Retinal pigment epithelial cell (primary cell): ENCODE results near the gene STPG4.

Source experiments
- DNase-seq: peaks from one replicate; pipeline ENCODE4 v3.0.0-alpha.2; 2010; ENCODE audit warnings: low read depth
- H3K4me3 ChIP-seq: 2 replicates; pipeline ENCODE4 v1.5.1; 2011; ENCODE audit warnings: mild to moderate bottlenecking, low read length, control low read depth, moderate library complexity
- TF ChIP-seq, protein P1 (sequence below): conservative IDR thresholded peaks from 2 replicates; pipeline ENCODE4 v1.5.1; 2011; ENCODE audit warnings: low read depth, low read length, control low read depth, inconsistent platforms

STPG4 gene

DNA sequence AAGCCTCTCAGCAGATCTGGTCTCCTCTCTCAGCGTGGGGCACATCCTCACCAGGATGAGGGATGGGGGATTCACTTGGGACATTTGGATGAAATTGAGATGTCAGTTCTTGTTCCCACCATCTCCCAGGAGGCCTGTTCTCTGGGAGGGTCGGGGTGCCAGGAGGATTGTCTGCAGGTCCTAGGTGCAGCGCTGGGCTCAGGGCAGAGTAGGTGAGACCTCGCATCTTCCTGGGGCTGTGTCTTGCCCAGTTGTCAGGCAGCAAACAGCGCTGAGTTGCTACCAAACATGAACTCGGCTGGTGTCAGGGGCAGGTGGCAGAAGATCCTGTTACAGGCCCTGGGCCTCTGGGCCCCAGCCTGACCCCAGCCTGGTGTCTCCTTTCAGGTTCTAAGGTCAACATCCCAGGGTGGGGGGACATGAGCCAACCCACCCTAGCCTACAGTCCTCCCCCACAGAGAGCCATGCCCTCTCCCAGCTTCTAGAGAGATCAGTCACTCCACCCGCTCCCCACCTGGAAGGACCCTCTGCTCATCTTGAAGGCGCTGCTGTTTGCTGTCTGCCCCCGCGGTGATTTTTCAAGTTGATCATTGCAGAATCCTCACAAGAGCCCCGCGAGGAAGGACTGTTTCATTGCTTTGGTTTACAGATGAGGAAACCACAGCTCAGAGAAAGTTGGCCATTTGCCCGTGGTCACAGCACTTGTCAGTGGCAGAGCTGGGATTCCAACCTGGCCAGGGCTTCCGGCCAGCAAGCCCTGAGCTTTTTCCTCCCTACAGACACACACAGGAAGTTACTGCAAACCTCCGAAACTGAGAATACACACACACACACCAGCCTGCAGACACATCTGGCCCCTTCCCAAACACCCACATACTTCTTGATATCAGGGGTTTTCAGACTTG is 83.9 kb downstream of the STPG4 start:
- TF ChIP-seq, protein P1, sequence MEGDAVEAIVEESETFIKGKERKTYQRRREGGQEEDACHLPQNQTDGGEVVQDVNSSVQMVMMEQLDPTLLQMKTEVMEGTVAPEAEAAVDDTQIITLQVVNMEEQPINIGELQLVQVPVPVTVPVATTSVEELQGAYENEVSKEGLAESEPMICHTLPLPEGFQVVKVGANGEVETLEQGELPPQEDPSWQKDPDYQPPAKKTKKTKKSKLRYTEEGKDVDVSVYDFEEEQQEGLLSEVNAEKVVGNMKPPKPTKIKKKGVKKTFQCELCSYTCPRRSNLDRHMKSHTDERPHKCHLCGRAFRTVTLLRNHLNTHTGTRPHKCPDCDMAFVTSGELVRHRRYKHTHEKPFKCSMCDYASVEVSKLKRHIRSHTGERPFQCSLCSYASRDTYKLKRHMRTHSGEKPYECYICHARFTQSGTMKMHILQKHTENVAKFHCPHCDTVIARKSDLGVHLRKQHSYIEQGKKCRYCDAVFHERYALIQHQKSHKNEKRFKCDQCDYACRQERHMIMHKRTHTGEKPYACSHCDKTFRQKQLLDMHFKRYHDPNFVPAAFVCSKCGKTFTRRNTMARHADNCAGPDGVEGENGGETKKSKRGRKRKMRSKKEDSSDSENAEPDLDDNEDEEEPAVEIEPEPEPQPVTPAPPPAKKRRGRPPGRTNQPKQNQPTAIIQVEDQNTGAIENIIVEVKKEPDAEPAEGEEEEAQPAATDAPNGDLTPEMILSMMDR: no peak
- H3K4me3 ChIP-seq: no peak overlapping the region

DNA sequence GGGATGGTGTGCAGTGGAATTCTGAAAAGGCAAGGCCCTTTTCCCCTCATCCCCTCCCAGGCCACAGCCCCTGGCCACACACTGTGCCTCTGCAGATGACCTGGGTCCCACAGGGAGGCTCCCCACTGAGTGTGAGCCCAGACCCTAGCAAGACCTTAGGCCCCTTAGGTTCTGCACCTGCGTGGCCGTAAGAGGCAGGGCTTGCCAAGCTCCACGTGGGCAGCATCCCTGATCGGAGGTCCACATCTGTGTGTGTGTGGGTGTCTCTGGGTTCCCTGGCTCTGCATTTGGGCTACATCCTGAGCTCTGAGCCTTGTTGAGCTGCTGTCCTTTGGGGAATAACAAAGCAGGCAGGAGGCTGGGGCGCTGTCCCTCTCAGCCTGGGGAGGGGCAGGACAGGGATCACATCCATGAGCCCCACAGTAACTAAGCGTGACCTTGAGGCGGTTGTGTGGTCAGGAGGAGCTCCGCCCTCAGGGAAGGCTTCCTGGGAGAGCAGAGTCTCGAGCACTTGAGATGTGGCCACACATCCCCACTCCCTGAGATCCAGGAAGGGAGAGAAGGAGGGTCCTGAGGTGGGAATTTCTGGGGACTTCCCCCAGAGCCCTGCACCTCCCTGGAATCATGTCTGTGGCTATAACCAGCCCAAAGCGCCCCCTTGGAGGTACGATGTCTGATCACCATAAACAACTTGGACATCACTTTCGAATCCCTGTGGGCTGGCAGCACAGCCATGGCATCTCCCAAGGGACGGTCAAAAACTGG is 84.8 kb downstream of the STPG4 start:
- TF ChIP-seq, protein P1: no peak
- DNase-seq: no peak
- H3K4me3 ChIP-seq: no peak overlapping the region

More for the DNA sequence above, 83.9 kb downstream of the STPG4 start:
- no peak for DNase-seq

DNA sequence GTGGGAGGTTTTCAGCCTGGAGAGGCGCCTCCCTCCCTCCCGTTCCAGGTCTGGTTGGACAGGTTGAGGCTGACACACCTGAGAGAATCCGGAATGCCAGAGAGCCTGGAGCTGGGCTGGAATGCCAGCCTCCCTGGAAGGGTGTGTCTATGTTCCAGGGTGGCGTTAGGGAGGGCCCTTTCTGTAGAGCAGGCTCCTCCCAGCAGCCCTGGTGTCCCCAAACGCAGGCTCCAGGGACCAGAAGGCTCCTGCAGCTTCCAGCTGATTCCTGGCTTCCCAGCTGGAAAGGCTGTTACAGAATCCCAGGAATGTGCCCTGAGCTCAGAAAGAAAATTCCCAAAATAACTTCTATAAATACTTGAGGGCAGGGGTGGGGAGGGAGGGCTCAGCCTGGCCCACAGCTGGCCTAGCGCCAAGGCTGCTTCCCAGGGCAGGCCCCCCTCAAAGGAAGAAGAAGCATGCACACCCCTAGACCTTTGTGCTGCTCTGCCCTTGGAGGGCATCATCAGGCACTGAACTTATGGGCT is 85.4 kb downstream of the STPG4 start:
- H3K4me3 ChIP-seq: no peak overlapping the region
- no peak for DNase-seq
- TF ChIP-seq, protein P1: no peak

DNA sequence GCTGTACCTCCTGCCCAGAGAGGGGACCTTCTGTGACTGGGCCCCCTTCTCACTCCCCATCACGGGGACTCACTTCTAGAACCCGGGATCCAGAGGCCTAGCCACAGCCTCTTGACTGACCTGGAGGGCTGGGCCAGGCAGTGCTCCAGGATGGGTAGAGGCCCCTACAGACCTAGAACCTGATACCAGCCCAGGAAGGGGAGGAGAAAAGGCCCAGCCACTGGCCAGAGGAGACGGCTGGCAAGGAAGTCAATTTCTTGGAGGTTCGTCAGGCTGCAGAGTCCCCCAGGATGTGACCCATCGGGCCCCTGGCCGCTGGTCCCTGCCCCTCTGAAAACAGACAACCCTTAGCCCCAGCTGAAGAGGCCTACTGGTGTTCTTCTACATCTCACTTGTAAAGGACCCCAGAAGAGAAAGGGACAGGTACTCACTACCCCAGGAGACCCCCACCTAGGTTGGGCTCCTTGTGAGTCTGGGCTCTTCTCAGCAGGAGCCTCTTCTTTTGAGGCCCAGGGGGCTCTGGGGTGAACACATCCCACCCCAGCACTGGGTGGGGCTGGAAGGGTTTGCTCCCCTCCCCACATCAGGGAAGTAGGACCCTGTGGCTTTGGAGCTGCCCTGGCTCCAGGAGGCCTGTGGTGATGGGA is 86.0 kb downstream of the STPG4 start:
- H3K4me3 ChIP-seq: no peak overlapping the region
- DNase-seq: no peak
- TF ChIP-seq, protein P1: no peak

DNA sequence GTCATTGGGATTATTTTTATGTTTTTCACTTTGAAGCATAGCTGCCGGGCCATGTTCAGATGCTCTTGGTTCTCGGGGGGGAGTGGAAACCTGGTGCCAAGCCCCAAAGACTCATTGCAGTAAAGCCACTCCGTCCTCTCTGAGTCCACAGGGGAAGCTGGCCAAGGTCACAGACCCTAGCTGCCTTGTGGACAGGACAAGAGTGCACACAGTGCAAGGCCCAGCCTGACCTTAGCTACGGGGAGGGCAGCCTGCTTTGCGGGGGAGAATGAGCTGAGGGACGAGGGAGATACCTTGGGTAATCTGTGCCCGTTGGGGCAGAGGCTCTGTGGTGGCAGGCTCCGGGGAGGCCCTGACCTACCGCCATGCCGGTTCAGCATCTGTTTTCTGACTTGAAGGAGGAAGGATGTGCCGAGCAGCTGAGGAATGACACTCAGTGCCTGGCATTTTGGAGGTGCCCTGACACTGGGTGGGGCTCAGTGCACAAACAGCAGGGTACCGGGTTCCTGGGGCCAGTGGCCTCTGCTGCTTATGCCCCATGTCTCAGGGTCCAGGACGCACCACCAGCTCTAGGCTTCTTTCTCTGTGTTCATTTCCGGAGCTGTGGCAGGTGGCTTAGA is 87.2 kb downstream of the STPG4 start:
- no peak overlapping the region for H3K4me3 ChIP-seq
- no peak for DNase-seq
- TF ChIP-seq, protein P1: no peak

DNA sequence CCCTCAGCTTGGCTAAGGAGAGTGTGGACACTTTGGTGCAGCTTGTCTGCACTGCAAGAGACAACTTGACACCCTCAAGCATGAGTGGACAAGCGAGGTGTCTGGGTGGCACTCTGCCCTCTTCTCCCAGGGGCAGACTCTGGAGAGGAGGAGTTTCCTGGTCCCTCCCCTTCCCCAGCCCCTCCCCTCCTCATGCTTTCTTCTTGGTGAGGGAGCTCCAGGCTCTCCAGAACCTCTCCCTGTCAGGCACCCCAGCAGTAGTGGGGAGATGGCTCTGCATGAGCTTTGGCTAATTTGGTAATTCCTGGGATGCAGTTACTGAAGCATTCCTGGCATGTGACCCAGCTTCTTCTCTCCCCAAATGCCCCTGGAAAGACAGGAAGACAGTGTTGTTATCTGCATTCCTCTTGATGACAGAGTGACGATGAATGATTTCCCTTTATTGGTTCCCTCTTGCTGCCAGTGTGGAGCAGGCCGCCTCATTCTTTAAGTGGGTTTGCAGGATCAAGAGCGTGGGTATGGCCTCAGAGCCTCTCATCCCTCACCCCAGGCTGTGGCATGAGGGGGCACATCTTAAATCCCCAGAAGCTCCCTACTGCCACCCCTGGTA is 89.2 kb downstream of the STPG4 start:
- DNase-seq: no peak

More for the DNA sequence above, 89.2 kb downstream of the STPG4 start:
- no peak overlapping the region for H3K4me3 ChIP-seq
- TF ChIP-seq, protein P1: no peak
